ENCODE data around the gene DYNC1I2.
A peak's percentile ranks its signal among the peaks of the same experiment; 100 is the strongest.

DYNC1I2 gene

GRCh38 chr2:171687287-171688128 is at the start of gene DYNC1I2:
DYNC1I2 (plus strand) TSS chr2:171687469; CDS start chr2:171690156, 2,687 bp downstream.
- peak; percentile 88 for DNase-seq

- no peak for DNase-seq
Observed at GRCh38 chr2:171651667-171652415, 35.4 kb upstream of the DYNC1I2 start.

GRCh38 chr2:171652416-171652785 is 34.9 kb upstream of the DYNC1I2 start:
- DNase-seq, result peak; percentile 9

GRCh38 chr2:171655586-171655985 is 31.7 kb upstream of the DYNC1I2 start:
- DNase-seq, result no peak

GRCh38 chr2:171667041-171667440 is 20.2 kb upstream of the DYNC1I2 start:
- no peak for DNase-seq

GRCh38 chr2:171668183-171668582 is 19.1 kb upstream of the DYNC1I2 start:
- DNase-seq, result no peak

- no peak for DNase-seq
Observed at GRCh38 chr2:171669121-171669520, 18.1 kb upstream of the DYNC1I2 start.

GRCh38 chr2:171670655-171671054 is 16.6 kb upstream of the DYNC1I2 start:
- no peak for DNase-seq

GRCh38 chr2:171671867-171672266 is 15.4 kb upstream of the DYNC1I2 start:
- DNase-seq, result no peak

- DNase-seq, result no peak
Observed at GRCh38 chr2:171673905-171674304, 13.4 kb upstream of the DYNC1I2 start.

- no peak for DNase-seq
Observed at GRCh38 chr2:171675810-171676345, 11.4 kb upstream of the DYNC1I2 start.

GRCh38 chr2:171678619-171679018 is 8.7 kb upstream of the DYNC1I2 start:
- DNase-seq, result no peak

GRCh38 chr2:171688129-171688465 is 828 bp downstream of the DYNC1I2 start:
- no peak for DNase-seq

GRCh38 chr2:171692331-171692730 is 5.1 kb downstream of the DYNC1I2 start:
- no peak for DNase-seq

GRCh38 chr2:171702781-171703556 is 15.7 kb downstream of the DYNC1I2 start:
- no peak for DNase-seq

- DNase-seq, result peak; percentile 34
Observed at GRCh38 chr2:171703574-171704347, 16.5 kb downstream of the DYNC1I2 start.

GRCh38 chr2:171706152-171706803 is 19.0 kb downstream of the DYNC1I2 start:
- peak; percentile 23 for DNase-seq

GRCh38 chr2:171707752-171708151 is 20.5 kb downstream of the DYNC1I2 start:
- DNase-seq, result no peak

GRCh38 chr2:171709011-171709685 is 21.9 kb downstream of the DYNC1I2 start:
- no peak for DNase-seq

GRCh38 chr2:171711351-171711750 is 24.1 kb downstream of the DYNC1I2 start:
- DNase-seq, result no peak

- DNase-seq, result peak; percentile 10
Observed at GRCh38 chr2:171712051-171712450, 24.8 kb downstream of the DYNC1I2 start.

Measured in activated CD4-positive, alpha-beta T cell treated with anti-CD3 and anti-CD28 coated beads, Interleukin-10, Interleukin-2, amounts not matched to agents 100 ng/mL and 50 ng/mL, durations not matched to agents 16 hours and 8 hours (primary cell).